ENCODE results near the gene USP48. TPM values are rescaled to one million over a fixed set of nuclear protein-coding genes. Genes with fewer than 3 reads are reported as not detected.

The USP48 gene
- total and polyA plus RNA-seq, 2 of the 8 experiments (the other 6 are each of a cell fraction or from before 2014, with no cell fraction given) = 12.8 to 83.5 TPM

GRCh38 chr1:21641967-21642739 is 140.8 kb downstream of the USP48 start:
- Histone ChIP-seq H2BK120ac (replicated peaks; ENCODE audit: low read depth, low read length) (no peak overlapping the region), H3K27ac (ENCODE audit: low read depth, low read length) (no peak overlapping the region), H3K23me2 (ENCODE audit: low read depth, low read length) (no peaks in the 10 kb centered on the region; the same call in 1 of the 2 replicates), H3K4me1 (replicated peaks in 1 of 4; ENCODE audit: control insufficient read depth in 3 of 4, insufficient read depth in 4 of 4, low read length in 3 of 4) (peaks cover 0 to 5% (median 0%) of the 10 kb centered on the region in 4 experiments; a peak in 2 of 7 replicates), H3K9ac (replicated peaks in 1 of 4; ENCODE audit: extremely low read depth in 1 of 4, low read depth in 3 of 4, low read length in 3 of 4) (no peak overlapping the region; a peak in 1 of 7 replicates), H3K36me3 (ENCODE audit: control insufficient read depth in 2 of 4, insufficient read depth in 4 of 4, low read length in 3 of 4) (no peaks in the 10 kb centered on the region; a peak in 1 of 8 replicates), H2BK5ac (ENCODE audit: low read depth, low read length) (peak overlapping the region; percentile 66; the same call in 1 of the 2 replicates), H3K27me3 (replicated peaks in 1 of 4; ENCODE audit: control insufficient read depth in 3 of 4, extremely low read depth in 1 of 4, insufficient read depth in 3 of 4, low read length in 3 of 4) (no peaks in the 10 kb centered on the region), H3K4me2 (ENCODE audit: insufficient read depth in 1 of 2, low read depth in 2 of 2, low read length in 2 of 2) (no peak overlapping the region), H2AFZ (ENCODE audit: low read length) (no peak overlapping the region), H4K5ac (ENCODE audit: insufficient read length, low read depth, low read length) (no peak overlapping the region), H2BK15ac (ENCODE audit: low read length) (0 out of 2 replicates have a peak overlapping the region, but pooled peaks have one; percentile 54), H3K4me3 (ENCODE audit: extremely low read depth in 1 of 4, insufficient read depth in 2 of 4, low read depth in 3 of 4, low read length in 4 of 4) (no peak overlapping the region), H3K79me1 (ENCODE audit: low read depth, low read length) (no peaks in the 10 kb centered on the region), H3K18ac (ENCODE audit: extremely low read depth, low read length) (0 out of 2 replicates have a peak overlapping the region, but pooled peaks have one; percentile 55), H3K23ac (ENCODE audit: insufficient read length) (no peak overlapping the region), H2BK20ac (ENCODE audit: low read length) (no peak overlapping the region), H3K14ac (ENCODE audit: insufficient read length) (no peak overlapping the region), H3K4ac (replicated peaks; ENCODE audit: insufficient read length, low read depth, low read length) (no peak overlapping the region), H2AK5ac (ENCODE audit: low read depth, low read length) (0 out of 2 replicates have a peak overlapping the region, but pooled peaks have one; percentile 20), H4K20me1 (replicated peaks in 1 of 2; ENCODE audit: control insufficient read depth in 1 of 2, insufficient read depth in 2 of 2, low read length in 2 of 2) (no peaks in the 10 kb centered on the region), H3K56ac (replicated peaks; ENCODE audit: insufficient read length, low read depth, low read length) (no peak overlapping the region), H2BK12ac (ENCODE audit: low read depth, low read length) (peak overlapping the region; percentile 60; the same call in 1 of the 2 replicates), H3K9me3 (ENCODE audit: insufficient read depth in 2 of 2, low read depth in 1 of 2, low read length in 1 of 2) (no peaks in the 10 kb centered on the region), H4K91ac (replicated peaks; ENCODE audit: insufficient read length, low read length) (no peak overlapping the region), H4K8ac (ENCODE audit: extremely low read depth, insufficient read depth, low read length) (no peak overlapping the region), H3K79me2 (ENCODE audit: control insufficient read depth in 1 of 2, insufficient read depth in 2 of 2, low read length in 2 of 2) (no peaks in the 10 kb centered on the region)
- WGBS, 2 experiments (ENCODE audit: extremely low coverage in 1 of 2, insufficient coverage in 1 of 2, insufficient read length in 1 of 2, insufficient replicate concordance in 2 of 2, low coverage in 1 of 2, low lambda C conversion rate in 2 of 2, missing lambda C conversion rate in 1 of 2) = 91% methylated on average over 18 of the region's 19 CpGs; no CpG with 5 or more reads in 1 of the 2 experiments
- FAIRE-seq (no peak), DNase-seq (ENCODE audit: low read depth in 1 of 2, low spot score in 2 of 2) (no peak)
- no peak for TF ChIP-seq SP1 (IDR thresholded peaks at IDR 0.05; ENCODE audit: low read depth, low read length)
- no peak for TF ChIP-seq MAX (IDR thresholded peaks at IDR 0.05)
- no peak for TF ChIP-seq CHD1 (IDR thresholded peaks at IDR 0.05; ENCODE audit: low read depth, low read length)
- TF ChIP-seq E2F6 (IDR thresholded peaks at IDR 0.05) = no peak
- no peak for TF ChIP-seq JUND (IDR thresholded peaks at IDR 0.05; ENCODE audit: low read length)
- no peak for TF ChIP-seq BACH1 (IDR thresholded peaks at IDR 0.05; ENCODE audit: low read length)
- no peak for TF ChIP-seq BCL11A (IDR thresholded peaks at IDR 0.05; ENCODE audit: low read depth in 2 of 2, low read length in 2 of 2)
- TF ChIP-seq SIRT6 (IDR thresholded peaks at IDR 0.05; ENCODE audit: low read length) = no peak
- CTCF ChIA-PET (ENCODE audit: partially characterized antibody) = interaction anchor here (1.4 to 1.8 kb wide), 2 partner anchors 19 to 46 kb away, joined by 3 to 5 read pairs; no protein-coding TSS in a partner anchor
- POLR2A ChIA-PET (ENCODE audit: partially characterized antibody) = no interaction called here
